Measurements from ENCODE around the gene CTNS.

Gene CTNS

DNA sequence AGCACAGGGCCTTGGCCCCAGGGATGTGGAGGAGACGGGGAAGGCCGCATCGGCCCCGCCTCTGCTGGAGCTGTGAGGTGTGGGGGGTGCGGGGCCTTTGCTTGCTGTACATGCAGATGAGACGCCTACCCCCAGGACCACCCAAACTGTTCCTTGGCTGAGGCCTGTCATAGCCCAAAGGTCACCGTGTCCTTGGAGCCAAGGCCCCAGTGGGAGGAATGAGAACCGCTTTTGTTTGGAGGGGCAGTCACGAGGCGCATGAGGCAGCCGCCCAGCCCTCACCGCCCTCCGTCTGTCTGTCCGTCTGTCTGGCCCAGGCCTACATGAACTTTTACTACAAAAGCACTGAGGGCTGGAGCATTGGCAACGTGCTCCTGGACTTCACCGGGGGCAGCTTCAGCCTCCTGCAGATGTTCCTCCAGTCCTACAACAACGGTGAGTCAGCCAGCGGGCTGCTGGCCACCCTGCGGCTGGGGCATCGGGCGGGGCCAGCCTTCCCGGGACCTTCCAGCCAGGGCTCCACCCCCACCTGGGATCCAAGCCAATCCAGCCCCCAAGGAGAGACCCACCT is 23.1 kb downstream of the CTNS start:
- peak; percentile 88 for DNase-seq (ENCODE audit: low read depth)

DNA sequence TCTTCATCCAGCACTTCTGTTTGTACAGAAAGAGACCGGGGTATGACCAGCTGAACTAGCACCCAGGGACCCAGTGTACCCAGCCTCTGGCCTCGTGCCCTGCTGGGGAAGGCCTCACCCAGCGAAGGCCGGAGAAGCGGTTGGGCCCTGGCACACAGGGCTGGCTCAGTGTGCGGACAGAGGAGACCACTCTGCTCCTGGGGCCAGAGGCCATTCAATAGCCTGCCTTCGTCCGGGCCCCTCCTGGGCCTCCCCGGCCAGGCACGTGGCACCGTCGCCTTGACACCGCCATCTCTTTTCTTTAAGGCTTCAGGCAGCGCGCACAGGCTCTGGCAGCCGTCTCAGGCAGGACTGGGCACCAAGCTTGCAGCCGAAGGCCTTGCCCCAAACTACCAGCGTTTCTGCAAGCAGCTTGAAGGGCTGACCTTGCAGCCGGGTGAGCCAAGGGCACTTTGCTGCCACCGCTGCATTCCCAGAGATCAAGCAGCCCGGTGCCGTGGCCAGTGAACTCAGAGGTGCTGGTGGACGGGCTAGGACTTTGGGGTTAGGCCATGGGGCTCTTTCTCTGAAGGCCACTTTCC is 23.8 kb downstream of the CTNS start:
- no peak for DNase-seq (ENCODE audit: low read depth)

DNA sequence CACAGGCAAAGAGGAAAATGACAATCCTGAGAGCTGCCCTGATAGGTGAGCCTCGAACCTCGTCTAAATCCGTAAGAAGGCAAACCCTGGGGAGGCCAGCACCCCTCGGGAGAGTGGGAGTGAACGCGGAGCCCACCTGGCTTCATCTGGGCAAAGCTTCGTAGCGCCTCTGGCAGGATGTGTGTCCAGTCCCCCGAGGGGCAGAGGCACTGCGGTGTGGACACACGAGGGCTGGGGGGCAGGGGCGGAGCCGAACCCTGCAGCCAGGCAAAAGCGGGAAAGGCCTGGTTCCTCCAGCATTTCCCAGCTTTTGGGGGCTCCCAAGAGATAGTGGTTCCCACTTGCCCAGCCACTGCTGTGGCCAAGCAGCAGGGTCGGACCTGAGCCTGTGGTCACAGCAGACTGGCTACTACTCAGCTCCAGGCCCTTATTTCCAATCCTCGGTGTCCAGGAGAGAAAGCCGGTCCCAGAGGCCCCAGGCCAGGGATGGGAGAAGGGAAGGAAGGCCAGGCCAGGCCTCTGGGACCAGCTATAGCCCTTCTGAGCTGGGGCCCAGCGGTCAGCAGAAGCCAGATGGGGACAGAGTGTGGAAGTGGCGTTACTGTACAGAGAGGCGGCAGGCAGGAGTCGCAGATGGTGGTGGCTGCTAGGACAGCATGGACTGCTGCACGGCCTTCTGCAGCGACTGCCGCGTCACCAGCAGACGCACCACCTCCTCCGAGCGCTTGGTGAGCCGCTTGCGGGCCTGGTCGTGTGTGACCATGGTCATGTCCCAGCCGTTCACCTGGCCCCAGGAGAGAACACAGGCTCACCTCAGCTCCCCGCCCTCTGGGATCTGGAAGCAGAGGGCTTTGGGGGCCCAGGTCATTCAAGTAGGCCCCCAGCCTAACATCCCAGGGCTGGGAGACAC is 26.8 kb downstream of the CTNS start:
- DNase-seq (ENCODE audit: low read depth), result no peak

- DNase-seq (ENCODE audit: low read depth), result no peak
These were observed 29.3 kb downstream of the CTNS start for GRCh38 chr17:3665834-3666233.

DNA sequence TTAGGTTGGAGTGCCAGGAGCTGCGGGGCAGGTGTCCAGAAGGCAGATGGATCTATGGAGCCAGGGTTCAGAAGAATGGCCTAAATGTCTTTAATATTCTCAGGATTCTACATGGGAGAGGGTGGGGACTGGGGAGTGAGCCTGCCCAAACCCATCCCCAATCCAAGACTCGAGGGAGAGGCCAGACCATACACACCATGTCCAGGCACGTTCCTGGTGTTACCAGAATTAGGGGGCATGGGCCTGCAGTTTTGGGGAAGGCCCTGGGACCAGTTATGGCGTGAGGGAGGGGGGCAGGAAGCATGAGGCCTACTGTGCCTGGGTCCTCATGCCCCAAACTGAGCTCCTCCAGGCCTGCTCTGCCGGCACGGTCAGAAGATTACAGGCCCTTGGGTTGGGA is 30.0 kb downstream of the CTNS start:
- no peak for DNase-seq (ENCODE audit: low read depth)

DNA sequence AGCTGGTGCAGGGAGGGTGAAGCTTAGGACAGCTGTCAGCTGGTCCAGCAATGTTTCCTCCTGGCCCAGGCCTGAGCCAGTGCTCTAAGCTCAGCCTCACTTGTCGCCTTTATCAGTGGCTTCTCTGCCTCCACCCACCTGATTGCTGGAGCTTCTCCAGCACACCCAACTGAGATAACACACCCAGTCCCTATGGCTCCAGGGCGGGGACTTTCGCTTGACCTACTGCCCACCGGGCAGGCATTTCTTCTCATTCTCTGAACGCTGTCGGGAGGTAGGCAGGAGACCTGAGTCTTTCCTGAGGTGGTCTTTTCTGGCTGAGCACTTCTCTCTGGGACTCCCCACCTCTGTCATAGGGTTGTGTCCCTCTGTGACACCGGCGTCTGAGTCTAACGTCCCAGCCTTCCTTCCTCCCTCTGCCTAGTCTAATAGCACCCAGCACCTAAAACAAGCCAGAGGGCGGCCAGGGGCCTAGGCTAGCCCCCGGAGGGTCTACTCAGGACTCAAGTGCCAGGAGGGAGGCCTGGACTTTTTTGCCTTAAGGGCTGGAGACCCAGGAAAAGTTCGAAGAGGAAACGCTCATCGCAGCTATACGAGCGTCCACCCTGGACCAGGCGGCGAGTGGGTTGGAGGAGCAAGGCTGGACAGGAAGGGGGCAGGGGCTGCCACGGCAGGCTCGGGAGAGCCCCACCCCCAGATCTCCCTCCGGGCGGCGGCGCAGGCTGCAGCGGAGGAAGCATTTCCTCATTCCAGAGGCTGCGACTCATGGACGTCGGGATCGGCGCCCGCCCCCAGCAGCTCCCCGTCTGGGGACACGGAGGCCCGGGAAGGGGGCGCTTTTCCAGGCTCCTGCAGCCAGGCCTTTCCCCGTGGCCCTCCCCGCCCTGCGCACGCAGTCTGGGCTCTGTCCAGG is 31.1 kb downstream of the CTNS start:
- peak; percentile 94 for DNase-seq (ENCODE audit: low read depth)

DNA sequence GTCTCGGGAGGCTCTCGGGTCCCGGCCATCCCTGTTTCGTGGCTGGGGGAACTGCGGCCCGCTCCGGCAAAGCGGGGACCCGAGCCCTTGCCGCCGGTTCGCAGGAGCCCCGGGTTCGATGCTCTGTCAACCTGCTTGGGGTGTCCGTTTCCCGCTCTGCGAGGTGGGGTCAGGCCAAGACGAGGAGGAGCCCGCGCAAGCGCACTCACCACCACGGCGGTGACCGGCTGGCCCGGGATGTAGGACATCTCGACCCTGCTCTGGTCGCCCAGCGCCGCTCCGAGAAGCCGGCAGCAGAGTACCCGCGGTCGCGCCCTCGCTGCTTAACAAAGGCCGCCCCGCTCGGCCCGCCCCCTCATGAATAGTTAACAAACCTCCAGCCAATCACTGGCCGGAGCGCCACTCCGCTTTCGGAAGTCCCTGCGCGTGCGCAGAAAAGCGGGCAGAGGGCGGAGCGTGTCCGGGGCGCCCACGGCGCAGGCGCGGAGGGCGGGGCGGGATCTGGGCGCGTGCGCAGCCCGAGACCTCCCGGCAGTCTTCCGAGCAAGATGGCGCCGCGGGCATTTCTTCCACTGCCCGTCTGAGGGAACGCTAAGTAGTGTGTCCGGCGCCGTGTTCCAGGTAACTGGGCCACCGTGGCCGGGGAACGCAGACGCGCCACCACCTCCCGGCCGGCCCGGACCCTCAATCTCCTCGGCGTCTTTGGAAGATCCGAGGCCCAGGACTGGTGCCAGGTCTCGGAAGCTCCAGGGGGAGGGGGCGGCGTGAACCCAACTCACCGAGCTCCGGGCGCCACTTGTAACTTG is 31.9 kb downstream of the CTNS start, which contains the start of the genes EMC6 and TAX1BP3:
EMC6 (plus strand) TSS at position 534 of the 806 bp plus-strand sequence. CDS start 335 bp downstream, outside the sequence.
TAX1BP3 (minus strand) TSS at position 300 of the 806 bp plus-strand sequence; CDS start at position 248, 52 bp downstream.
- peak; percentile 96 for DNase-seq (ENCODE audit: low read depth)

DNA sequence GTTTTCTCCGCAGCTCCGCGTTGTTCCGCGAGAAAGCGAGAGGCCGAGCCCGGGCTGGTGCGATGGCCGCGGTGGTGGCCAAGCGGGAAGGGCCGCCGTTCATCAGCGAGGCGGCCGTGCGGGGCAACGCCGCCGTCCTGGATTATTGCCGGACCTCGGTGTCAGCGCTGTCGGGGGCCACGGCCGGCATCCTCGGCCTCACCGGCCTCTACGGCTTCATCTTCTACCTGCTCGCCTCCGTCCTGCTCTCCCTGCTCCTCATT is 32.5 kb downstream of the CTNS start:
- DNase-seq (ENCODE audit: low read depth), result no peak

GRCh38 chr17:3669548-3669947 is 33.0 kb downstream of the CTNS start:
- DNase-seq (ENCODE audit: low read depth), result no peak

DNA sequence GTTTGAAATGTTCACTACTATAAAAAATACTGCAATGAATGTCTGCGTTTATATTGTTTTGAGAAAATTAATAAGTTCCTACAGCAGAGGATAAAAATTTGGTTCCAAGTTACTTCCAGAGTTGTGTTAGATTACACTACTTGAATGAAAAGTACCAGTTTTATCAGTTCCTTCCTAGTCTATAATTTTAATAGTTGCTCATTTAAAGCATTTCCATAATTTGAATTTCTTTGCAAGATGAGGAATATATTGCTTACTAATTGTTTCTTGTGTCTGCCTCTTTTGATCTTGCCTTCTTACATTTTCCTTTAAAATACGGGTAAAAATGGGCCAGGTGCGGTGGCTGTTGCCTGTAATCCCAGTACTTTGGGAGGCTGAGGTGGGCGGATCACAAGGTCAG is 36.0 kb downstream of the CTNS start:
- DNase-seq (ENCODE audit: low read depth), result no peak

GRCh38 chr17:3675886-3676285 is 39.3 kb downstream of the CTNS start:
- DNase-seq (ENCODE audit: low read depth), result no peak

- DNase-seq (ENCODE audit: low read depth), result no peak
These were observed 41.7 kb downstream of the CTNS start for GRCh38 chr17:3678095-3678820.

GRCh38 chr17:3678821-3679530 is 42.4 kb downstream of the CTNS start:
- DNase-seq (ENCODE audit: low read depth), result no peak

- no peak for DNase-seq (ENCODE audit: low read depth)
These were observed 43.1 kb downstream of the CTNS start for GRCh38 chr17:3679531-3680126.

GRCh38 chr17:3681057-3681456 is 44.5 kb downstream of the CTNS start:
- no peak for DNase-seq (ENCODE audit: low read depth)

GRCh38 chr17:3681565-3681964 is 45.0 kb downstream of the CTNS start:
- DNase-seq (ENCODE audit: low read depth), result no peak

DNA sequence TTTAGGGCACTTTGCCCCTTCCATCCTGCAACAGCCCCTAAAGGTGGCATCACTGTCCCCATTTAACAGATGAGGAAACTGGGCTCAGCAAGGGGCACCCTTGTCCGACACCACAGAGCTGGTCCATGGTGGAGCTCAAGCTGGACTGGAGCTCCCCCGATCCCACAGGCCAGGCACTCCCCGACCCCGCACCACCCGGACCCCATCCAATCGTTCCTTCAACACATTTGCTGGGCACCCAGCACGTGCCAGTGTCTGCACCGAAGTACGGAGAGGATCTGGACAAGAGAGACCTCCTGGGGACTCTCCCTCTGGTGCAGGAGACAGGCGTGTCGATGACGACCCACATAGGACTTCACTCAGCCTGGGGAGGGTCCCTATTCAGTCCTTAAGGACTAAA is 45.5 kb downstream of the CTNS start:
- DNase-seq (ENCODE audit: low read depth), result no peak

DNA sequence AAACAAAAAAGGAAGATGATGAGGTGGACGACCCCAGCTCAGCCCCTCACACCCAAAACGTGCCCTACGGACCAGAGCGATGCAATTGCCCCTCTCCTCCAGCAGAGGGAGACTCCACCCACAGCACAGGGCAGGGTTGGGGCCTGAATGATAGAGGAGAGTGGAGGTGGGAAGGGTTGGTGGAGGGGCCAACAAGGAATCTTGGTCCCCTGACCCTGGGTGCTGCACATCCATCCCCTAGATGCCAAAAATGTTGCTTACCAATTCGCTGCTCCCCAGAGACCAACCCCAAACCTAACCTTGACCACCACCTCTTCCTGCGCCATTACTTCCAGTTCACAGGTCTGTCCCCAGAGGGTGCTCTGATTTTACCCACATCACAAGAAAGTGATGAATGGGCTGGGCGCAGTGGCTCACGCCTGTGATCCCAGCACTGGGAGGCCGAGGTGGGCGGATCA is 46.5 kb downstream of the CTNS start:
- DNase-seq (ENCODE audit: low read depth), result no peak

GRCh38 chr17:3685174-3685573 is 48.6 kb downstream of the CTNS start:
- DNase-seq (ENCODE audit: low read depth), result no peak
